HG03097 (cell line): ENCODE measurements around the gene TMED8.

Source experiments
- ATAC-seq: cut with Tn5 transposase; IDR thresholded peaks from one replicate; pipeline ENCODE4 v1.9.1; 2021; ENCODE audit not compliant: unreplicated experiment, low FRiP score

TMED8 gene

GRCh38 chr14:77302926-77303325 is 74.0 kb downstream of the TMED8 start:
- ATAC-seq = no peak

GRCh38 chr14:77301103-77301502 is 75.8 kb downstream of the TMED8 start:
- ATAC-seq = no peak

GRCh38 chr14:77299771-77300170 is 77.1 kb downstream of the TMED8 start:
- ATAC-seq = no peak

GRCh38 chr14:77296906-77297305 is 80.0 kb downstream of the TMED8 start:
- no peak for ATAC-seq

- no peak for ATAC-seq
Observed at GRCh38 chr14:77296155-77296554, 80.7 kb downstream of the TMED8 start.

GRCh38 chr14:77290705-77291104 is 86.2 kb downstream of the TMED8 start:
- no peak for ATAC-seq

- ATAC-seq = no peak
Observed at GRCh38 chr14:77286576-77286975, 90.3 kb downstream of the TMED8 start.
